ENCODE data around the gene IGSF23.
"Not testable (repeated sequence)": the region's sequence is repeated elsewhere in the genome, so short reads cannot be mapped to it uniquely, and the experiment has no call there.

The IGSF23 gene

GRCh38 chr19:44670027-44670426 is 56.7 kb downstream of the IGSF23 start:
- DNase-seq: not testable (repeated sequence)

GRCh38 chr19:44671400-44671799 is 58.0 kb downstream of the IGSF23 start, which contains the start of gene CEACAM19:
Gene CEACAM19, plus strand, starts transcription at chr19:44671482. Its CDS starts 450 bp downstream, at chr19:44671932.
- no peak for DNase-seq

GRCh38 chr19:44672226-44672625 is 58.9 kb downstream of the IGSF23 start:
- no peak for DNase-seq

- no peak for DNase-seq
Observed at GRCh38 chr19:44673510-44673909, 60.1 kb downstream of the IGSF23 start.

- DNase-seq: no peak
Observed at GRCh38 chr19:44675521-44675920, 62.2 kb downstream of the IGSF23 start.

- DNase-seq: no peak
Observed at GRCh38 chr19:44677019-44677811, 63.9 kb downstream of the IGSF23 start.

GRCh38 chr19:44680536-44680935 is 67.2 kb downstream of the IGSF23 start:
- DNase-seq: no peak

- no peak for DNase-seq
Observed at GRCh38 chr19:44681992-44682790, 68.8 kb downstream of the IGSF23 start.

- DNase-seq: no peak
Observed at GRCh38 chr19:44682807-44683206, 69.4 kb downstream of the IGSF23 start.

GRCh38 chr19:44683434-44684210 is 70.3 kb downstream of the IGSF23 start:
- DNase-seq: no peak

- not testable (repeated sequence) for DNase-seq
Observed at GRCh38 chr19:44684396-44684795, 71.0 kb downstream of the IGSF23 start.

GRCh38 chr19:44684892-44685863 is 71.8 kb downstream of the IGSF23 start:
- DNase-seq: peak; percentile 28

- DNase-seq: no peak
Observed at GRCh38 chr19:44685877-44686276, 72.5 kb downstream of the IGSF23 start.
